CD4-positive, alpha-beta T cell treated with Interleukin-4 for 1 hour (primary cell): Measurements from ENCODE around the gene CPZ.
"Not testable (repeated sequence)": the region's sequence is repeated elsewhere in the genome, so short reads cannot be mapped to it uniquely, and the experiment has no call there.

ENCODE experiments used
- DNase-seq, 2 donors: peaks; one replicate each; pipeline ENCODE4 v3.0.0-alpha.2; 2020 to 2022

Gene CPZ

DNA sequence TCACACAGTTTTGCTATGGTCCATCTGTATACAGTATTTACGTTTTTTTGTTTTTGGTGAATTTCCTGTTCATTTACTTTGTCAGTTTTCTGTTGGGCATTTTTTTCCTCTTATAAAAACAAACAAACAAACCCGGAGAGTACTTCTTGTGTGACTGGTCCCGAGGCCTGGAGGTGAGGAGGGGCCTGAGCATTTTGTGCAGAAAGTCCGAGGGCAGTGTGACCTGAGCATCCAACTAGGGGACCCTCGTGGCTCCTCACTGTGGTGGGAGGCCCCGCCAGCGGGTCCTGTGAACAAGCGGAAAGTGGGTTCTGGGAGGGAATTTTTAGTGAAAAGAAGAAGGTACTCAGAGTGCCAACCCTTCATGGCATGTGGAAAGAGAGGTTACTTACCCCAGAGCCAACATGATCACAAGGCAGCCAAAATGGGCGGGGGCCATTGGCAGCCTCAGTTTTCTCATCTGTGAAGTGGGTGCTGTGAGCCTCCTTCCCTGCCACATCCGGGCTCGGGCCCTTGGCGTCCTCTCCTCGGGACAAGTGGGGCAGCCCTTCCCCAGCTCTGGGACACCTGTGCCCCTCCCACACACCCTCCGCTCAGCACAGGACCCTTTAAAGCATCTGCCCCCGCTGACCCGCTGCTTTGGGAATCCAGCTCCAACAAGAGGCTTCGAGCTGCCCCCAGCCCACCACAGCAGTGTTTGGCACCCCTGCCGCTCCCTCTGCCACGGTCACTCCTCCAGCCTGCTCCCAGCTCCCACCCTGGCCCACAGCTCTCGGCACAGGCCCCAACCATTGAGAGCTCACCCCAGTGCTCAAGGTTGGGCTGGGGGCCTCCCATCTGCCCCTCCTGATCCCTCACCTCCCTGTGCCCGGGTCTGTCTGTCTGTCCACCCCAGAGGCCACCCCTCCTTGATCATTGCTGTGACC lies 35.2 kb upstream of the CPZ start:
- DNase-seq, result no peak

DNA sequence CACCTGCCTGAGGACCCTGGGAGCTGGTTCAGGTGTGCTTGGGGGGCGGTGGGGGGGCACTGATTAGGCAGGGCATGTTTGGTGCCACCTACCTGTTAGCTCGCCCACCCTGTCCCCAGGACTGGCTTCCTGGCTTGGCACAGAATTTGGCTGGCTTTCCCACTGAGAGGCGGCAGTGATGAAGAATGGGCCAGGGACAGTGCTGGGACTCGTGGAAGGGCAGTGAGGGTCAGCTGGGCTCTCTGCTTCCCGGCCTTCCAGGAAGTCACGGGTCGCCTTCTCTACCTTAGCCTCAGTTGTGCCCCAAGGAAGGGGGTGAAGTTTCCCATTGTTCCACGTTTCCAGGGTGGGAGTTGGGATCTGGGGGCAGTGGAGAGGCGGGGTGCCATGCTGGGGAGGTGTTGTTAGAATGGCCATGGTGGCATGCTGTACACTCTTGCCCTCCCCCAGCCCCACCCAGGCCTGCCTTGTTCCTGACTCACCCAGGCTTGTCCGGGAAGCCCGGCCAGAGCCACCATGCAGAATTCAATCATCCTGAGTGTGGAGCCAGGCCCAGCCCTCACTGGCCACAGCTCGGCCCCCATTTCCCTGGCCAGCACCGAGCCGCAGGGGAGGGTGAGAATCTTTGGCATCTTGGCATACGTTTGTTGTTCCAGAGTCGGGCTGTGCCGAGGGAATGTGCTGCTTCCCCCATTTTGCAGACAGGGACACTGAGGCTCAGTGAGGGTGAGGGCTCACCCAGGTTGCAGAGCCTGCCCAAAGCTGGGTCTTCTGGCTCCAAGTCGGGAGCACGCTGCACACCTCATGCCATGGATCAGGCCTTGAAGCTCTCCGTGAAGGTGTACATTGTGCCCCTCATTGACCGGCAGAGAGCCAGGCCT lies 34.2 kb upstream of the CPZ start:
- no peak for DNase-seq

DNA sequence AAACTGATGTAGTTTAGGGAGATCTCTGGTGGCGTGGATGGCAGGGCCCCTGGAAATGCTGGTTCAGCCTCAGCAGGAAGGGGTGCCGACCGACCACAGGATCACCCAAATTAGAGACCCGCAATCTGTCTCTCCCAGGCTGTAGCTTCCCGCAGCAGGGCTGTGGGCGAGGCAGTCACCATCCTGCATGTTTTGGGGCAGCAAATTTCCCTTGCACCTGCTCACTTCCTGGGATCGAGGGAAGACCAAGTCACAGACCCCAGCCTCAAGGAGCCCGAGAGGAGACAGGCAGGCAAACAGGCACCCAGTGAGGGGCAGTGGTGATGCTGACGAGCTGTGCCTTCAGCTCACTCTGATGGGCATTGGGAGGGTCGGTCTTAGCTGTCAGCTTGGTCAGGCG lies 33.6 kb upstream of the CPZ start:
- DNase-seq, result no peak

DNA sequence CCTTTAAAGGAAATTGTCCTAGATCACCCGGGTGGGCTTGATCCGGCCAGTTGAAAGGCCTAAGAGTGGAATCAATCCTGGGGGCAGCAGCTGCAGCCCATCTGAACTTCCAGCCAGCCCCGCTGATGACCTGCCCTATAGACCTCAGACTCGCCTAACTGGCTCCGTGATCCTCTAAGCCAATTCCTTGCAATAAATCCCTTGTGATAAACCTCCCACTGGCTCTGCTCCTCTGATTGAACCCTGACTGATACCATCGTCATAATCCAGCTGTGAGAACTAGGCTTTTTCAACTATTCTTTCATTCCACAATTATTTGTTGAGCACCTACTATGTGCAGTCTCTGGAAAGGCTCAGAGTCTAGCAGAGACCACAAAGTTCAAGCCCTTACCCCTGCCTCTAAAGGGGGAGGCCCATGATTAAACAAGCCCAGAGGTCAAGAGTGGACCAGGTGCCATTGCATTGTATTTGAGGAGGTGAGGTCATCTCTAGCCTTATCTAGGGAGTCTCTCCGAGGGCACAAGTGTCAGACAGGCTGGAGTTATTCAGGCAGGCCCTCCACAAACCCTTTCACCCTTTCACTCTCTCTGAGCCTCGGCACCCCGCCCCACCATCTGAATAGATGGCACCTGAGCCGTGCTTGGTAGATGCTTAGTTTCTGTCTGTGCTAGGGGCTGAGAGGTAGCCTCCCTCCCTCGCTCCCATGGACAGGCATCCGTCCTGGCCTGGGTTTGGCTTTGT lies 32.9 kb upstream of the CPZ start:
- no peak for DNase-seq

DNA sequence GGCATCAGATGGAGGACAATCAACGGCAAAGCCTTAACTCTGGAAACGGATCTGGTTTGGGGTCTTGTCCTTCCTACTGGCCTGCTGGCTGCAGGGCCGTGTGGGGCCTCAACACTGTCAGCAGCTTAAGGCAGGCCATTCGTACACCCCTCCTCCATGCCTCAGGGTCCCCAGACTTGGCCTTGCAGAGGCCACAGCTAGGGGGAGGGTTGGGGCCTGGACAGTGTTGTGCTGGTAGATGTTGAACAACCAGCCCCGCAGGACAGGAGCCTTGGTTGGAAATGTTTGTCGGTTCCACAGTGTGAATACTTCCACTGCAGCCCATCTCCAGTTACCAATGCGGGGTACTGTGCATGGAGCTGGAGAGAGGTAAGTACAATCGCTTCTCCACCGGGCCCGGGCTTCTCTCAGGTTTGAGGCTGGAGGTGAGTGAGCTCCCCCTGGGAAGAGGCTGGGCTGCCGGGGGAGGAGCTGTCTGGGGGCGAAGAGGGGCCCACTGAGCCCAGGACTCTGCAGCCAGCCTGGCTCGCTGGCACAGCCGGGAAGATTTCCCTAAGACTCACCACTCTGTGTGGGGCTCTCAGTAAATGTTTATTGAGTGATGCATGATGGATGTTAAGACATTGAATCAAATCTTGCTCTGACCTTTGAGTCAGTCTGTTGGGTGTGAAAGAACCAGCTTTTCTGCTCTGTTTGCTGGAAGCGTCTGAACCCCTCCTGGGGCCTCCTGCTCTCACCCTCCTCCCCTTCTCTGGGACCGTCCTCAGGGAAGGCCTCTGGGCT lies 32.1 kb upstream of the CPZ start:
- DNase-seq, result no peak

DNA sequence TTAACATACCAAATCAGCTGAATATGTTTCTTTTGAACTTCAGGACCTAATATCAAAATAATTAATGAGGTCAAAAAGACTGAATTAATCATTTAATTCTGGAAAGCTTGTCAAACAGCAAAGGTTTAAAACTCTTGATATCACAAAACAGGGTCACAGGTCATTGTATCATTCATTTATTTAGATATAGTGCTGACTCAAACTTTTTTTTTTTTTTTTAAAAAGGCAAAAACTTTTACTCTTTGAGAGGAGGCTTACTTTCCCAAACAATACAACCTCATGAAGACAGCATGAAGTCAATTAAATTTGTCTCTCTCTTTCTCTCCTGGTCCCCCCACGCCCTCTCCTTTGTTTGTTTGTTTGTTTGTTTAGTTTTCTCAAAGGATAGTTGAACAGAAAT lies 28.0 kb upstream of the CPZ start:
- DNase-seq, result no peak

DNA sequence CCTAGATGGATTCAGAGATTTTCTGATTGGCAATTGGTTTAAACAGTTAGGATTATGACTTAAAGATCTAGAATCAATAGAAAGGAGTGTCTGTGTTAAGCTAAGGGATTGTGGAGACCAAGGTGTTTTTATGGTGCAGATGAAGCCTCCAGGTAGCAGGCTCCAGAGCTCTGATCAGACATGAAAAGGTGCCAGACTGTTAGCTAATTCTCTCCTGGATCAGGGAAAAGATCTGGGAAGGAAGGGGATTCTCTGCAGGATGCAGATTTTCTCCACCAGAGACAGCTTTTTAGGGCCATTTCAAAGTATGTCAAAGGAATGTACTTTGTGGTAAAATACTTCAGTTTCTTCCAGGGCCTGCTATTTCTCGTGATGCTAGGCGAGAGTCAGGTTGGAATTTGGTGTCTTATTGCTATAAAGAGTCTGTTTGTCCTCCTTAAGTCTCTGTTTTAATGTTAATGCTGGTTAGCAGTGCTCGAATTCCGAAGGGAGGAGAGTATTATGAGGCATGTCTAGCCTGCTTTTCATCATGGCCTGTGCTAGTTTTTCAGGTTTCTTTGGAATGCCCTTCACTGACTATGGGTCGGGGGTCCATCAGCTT lies 24.4 kb upstream of the CPZ start:
- no peak for DNase-seq

DNA sequence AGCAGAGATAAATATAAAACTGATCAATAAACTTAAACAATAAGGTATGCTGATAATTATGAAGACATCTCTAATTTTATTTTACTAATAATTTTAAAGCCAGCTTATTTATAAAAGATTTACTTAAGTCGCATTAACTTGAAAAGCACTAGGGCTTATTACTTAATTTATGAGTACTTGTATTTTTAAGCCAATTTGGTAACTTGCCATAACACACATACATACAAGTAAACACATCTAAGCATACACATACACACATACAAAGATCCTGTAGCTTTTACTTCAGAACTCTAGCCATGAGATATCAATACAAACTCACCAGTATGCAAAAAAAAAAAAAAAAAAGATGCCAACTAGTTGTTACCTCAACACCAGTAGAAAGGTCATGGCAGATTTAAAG lies 22.4 kb upstream of the CPZ start:
- no peak for DNase-seq

DNA sequence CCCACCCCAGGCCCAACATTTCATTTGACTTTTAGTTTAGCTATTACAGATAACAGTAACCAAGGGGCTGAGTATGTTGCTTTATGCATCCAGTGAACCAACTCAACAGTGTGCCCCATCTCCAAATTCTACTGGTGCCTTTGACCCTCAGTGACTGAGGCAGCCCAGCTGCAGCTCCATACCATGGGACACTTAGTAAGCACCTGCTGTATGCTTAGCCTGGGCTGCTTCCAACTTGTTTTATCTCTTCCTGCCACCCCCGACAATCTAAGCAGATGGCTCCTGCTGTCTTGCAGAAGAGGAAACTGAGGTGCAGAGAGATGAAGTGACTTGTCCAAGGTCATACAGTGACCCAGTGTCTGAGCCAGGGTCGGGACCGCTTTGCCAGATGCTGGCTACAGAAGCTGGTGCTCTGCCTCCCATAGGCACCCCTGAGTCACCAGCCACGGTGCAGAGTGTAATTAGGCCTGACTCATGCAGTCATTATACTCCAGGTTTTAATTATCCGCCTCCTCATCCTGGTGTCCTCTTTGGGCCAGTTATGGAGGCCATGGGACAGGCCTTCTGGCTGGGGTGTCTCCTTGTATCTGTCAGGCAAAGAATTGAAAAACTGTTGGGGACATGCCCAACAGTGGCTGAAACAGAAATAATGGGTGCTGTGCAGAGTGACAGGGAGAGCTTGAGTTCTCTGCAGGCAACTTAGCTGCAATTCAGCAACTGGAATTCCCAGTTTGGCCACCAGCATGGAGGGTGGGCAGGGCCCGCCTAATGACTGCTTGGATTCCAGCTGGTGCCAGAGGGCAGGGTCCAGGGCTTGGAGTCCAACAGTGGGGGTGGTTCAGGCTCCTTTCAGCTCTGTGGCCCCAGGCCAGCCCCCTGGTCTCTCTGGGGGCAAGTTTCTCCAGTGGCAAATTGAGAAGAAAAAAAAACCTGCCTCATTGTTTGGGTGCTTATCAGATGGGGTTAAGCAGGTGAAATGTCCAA lies 20.6 kb upstream of the CPZ start:
- DNase-seq, result no peak

DNA sequence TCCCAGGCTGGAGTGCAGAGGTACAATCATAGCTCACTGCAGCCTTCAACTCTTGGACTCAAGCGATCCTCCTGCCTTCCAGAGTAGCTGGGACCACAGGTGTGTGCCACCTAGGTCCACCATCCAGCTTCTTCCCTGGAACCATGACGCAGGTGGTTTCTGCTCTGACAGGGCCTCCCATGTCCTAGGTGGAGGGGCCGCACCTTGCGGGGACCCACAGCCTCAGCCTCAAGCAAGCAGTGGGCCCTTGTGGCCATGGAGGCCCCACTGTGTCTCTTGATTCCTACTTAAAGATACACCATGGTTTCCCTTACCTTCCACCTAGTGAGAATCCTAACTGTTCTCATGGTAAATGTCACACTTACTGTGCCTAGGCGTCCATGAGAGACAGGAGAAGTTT lies 19.3 kb upstream of the CPZ start:
- DNase-seq, result no peak

DNA sequence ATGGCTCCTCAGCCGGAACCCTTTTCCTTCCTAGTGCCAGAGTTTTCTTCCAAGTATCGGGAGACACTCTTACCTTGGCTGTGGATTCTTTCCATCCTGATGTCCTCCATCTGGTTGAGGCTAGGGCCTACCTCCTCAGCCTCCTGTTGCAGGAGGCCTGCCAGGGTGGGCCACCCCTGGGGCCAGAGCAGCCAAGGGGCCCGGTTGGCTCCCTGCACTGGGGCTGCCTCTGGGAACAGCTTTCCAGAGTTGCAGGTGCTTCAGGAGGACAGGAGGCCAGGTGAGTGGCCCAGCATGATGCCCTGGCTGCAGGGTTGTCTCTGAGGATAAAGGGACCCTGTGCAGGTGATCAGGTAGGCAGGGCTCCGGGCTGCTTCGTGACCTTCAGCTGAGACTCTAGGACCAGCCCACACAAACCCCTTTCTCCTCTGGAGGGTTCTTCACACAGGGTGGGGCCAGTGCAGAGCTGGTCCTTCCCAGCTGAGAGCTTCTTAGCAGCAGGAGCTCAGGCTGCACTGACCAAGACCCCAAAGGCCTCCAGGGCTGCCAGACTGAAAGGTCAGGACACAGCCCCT lies 17.7 kb upstream of the CPZ start:
- no peak for DNase-seq

DNA sequence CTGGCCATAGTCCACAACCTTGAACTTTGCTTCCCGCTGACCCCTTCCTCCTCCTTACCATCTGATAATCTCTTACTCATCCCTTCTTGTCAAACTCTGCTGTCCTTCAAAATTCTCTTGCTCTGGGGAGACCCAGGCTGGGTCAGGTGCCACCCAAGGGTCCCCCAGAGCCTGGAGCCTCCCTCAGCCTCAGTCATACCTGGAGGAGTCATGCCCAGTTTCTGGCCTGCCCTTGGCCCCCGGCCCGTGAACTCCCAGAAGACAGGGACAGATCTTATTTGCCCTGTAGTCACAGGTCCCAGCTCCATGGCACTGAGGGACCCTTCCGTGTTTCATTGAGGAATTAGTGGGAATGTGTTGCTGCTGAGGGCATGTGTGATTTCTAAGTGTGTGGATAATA lies 17.1 kb upstream of the CPZ start:
- DNase-seq, result peak in 1 of 2 donors; percentile 7

DNA sequence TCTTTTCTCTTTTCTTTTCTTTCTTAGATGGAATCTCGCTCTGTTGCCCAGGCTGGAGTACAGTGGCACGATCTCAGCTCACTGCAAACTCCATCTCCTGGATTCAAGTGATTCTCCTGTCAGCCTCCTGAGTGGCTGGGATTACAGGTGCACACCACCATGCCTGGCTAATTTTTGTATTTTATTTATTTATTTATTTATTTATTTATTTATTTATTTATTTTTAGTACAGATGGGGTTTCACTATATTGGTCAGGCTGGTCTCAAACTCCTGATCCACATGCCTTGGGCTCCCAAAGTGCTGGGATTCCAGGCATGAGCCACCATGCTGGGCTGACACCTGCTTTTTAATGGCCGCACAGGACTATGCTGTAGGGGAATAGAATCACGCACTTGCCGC lies 16.0 kb upstream of the CPZ start:
- DNase-seq, result not testable (repeated sequence)

DNA sequence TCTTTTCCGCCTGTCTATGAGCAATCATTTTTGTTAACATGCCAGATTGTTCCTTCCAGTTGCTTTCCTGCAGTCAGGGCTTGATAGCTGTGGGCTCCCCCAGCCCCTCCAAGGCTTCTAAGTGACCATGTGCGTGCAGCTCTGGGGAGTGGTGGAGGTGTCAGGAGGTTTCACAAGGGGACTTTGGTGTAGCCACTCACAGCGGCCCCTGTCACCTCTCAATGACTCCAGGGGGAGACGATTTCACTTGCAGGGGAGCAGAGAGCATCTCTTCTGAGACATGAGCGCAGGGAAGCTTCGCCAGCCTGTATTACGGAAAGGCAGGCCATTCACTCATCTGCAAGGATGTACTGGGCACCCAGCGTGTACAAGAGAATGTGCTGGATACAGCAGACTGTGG lies 15.5 kb upstream of the CPZ start:
- peak in 1 of 2 donors; percentile 5 for DNase-seq

DNA sequence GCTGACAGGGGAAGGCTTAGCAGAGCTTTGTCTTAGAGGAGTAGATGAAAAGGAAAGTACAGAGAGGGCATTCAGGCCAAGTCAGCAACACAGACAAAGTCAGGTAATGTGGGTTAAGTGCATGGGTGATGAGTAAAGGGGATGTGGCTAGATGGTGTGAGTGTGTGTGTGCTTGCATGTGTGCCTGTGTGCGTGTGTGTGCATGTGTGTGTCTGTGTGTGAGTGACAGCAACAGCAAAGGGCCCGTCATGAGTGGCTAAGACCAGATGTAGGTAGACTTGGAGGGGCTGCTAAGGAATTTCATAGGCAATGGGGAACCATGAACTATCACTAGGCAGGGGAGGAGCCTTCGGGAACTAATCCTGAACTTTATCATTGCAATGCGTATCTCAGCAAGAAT lies 14.6 kb upstream of the CPZ start:
- no peak for DNase-seq

DNA sequence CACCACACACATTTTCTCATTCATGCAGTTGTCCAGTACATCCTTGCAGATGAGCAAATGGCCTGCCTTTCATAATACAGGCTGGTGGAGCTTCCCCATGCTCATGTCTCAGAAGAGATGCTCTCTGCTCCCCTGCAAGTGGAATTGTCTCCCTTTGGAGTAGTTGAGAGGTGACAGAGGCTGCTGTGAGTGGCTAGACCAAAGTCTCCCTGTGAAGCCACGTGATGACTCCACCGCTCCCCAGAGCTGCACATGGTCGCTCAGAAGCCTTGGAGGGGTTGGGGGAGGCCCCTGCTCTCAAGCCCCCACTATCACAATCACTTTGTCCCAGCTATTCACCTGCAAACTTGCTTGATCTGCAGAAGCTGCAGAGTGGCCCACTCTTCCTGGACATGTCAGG lies 13.8 kb upstream of the CPZ start:
- no peak for DNase-seq

DNA sequence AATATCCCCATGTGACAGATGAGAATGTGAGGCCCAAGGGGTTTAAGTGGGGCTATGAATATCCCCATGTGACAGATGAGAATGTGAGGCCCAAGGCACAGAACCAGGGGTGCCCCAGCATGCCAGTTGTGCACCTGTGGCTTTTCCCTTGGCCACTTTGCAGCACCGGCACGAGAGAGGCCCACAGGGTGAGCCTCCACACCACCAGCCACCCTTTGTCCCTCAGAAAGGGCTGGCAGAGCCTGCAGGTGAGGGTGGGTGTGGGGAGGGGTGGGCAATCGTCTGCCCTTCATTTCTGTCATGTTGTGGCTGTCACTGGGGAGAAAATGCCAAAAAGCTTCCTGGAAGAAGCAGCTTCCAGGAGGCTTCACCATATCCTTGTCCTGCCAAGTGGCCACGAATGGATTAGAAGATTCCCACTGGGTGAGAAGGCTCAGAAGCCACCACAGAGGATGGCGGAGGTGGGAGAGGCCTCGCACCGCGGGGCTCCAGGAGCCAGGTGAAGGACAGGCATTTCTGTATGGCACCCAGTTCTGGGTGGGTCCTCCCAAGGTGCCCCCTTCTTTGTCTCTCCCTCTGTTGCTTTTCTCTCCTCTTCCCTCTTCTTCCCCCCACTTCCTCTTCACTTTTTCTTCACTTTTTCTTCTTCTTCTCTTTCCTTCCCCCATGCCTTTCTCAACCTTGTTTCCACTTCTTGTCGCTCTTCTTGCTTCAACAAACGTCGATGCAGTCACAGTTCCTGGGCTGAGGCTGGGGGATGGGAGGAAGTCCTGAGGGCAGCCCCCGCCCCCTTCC lies 12.8 kb upstream of the CPZ start:
- no peak for DNase-seq

DNA sequence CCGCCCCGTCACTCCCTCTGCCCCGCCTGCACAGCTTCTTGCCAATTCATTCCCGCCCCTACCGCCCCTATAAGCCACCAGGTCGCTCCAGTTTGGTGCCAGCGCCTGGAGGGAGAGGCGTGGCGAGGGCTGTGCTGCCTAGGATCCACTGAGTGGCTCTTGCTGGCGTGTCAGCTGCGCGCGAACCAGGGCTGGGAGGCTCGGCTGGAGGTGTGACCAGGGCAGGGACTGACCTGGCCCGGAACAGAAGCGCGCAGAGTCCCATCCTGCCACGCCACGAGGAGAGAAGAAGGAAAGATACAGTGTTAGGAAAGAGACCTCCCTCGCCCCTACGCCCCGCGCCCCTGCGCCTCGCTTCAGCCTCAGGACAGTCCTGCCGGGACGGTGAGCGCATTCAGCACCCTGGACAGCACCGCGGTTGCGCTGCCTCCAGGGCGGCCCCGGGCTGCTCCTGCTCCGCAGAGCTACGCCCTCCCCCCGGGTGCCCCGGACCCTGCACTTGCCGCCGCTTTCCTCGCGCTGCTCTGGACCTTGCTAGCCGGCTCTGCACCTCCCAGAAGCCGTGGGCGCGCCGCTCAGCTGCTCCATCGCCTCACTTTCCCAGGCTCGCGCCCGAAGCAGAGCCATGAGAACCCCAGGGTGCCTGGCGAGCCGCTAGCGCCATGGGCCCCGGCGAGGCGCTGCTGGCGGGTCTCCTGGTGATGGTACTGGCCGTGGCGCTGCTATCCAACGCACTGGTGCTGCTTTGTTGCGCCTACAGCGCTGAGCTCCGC lies 12.1 kb upstream of the CPZ start, which contains the start of gene GPR78:
GPR78 (plus strand) TSS at position 72 of the 773 bp plus-strand sequence; CDS start at position 663, 591 bp downstream.
- DNase-seq, result no peak
